Tibial nerve (tissue), 4 donors: ENCODE results near the gene ZNF32. TPM values are rescaled to one million over a fixed set of nuclear protein-coding genes. Genes with fewer than 3 reads are reported as not detected.
A peak's percentile ranks its signal among the peaks of the same experiment; 100 is the strongest.

Source experiments
- DNase-seq, 2 donors: peaks; one replicate each; pipeline ENCODE4 v3.0.0-alpha.2; 2019; ENCODE audit warnings: low spot score in 2 of 2
- H3K27ac ChIP-seq, 4 donors: fragments of 200-600 bp; sonication (generic) in 3 of 4; one replicate each; pipeline ENCODE4 v1.5.1; 2017 to 2019; ENCODE audit warnings: mild to moderate bottlenecking in 1 of 4
- H3K27me3 ChIP-seq, 2 donors: fragments of 200-600 bp; sonication (generic) in 1 of 2; one replicate each; pipeline versions ENCODE4 v1.5.1 to v1.6.0; 2017 to 2019
- H3K36me3 ChIP-seq, 3 donors: fragments of 200-600 bp; sonication (generic); one replicate each; pipeline ENCODE4 v1.5.1; 2018 to 2019
- H3K4me1 ChIP-seq, 4 donors: fragments of 200-600 bp; sonication (generic) in 3 of 4; one replicate each; pipeline ENCODE4 v1.5.1; 2017 to 2019
- H3K4me3 ChIP-seq, 4 donors: fragments of 200-600 bp; sonication (generic) in 3 of 4; one replicate each; pipeline ENCODE4 v1.5.1; 2017 to 2019; ENCODE audit warnings: mild to moderate bottlenecking in 1 of 4, moderate library complexity in 1 of 4
- H3K9me3 ChIP-seq, 4 donors: fragments of 200-600 bp; sonication (generic) in 3 of 4; one replicate each; pipeline ENCODE4 v1.5.1; 2017 to 2019
- CTCF ChIP-seq, 5 experiments: fragments of 200-600 bp in 3 of 5; fragments of 450-650 bp in 2 of 5; sonication (generic) in 3 of 5; IDR thresholded peaks; one replicate each; pipeline ENCODE4 v1.5.1; 2016 to 2019; ENCODE audit warnings: antibody characterized with exemption in 5 of 5, mild to moderate bottlenecking in 3 of 5, moderate library complexity in 2 of 5
- EP300 ChIP-seq, 2 donors: sonication (generic); formaldehyde crosslinking; IDR thresholded peaks; one replicate each; pipeline ENCODE4 v1.6.1; 2017; ENCODE audit warnings: antibody characterized with exemption in 2 of 2, mild to moderate bottlenecking in 1 of 2
- POLR2A ChIP-seq, 2 donors: fragments of 450-650 bp; IDR thresholded peaks; one replicate each; pipeline ENCODE4 v1.6.1; 2017; ENCODE audit warnings: antibody characterized with exemption in 2 of 2, mild to moderate bottlenecking in 2 of 2, moderate library complexity in 2 of 2
- WGBS, 2 donors: methylation state at CpG; one replicate each; pipeline ENCODE4 v1.1.5; 2018; 5-methylcytosine and 5-hydroxymethylcytosine counted together
- total RNA-seq, 4 donors: library from RNA; depleted of rRNA; stranded (reverse); fragments of >200 nt; gene quantifications; one replicate each; pipeline ENCODE4 v1.1.0, GENCODE V29; 2016

Gene ZNF32
- total RNA-seq, 4 donors from 2014 or later, result 33.6 to 66.1 (median 52.5) TPM

- DNase-seq, result no peak
- Histone ChIP-seq H3K4me1 (peaks cover 0 to 13% (median 4%) of the 10 kb centered on the region in 4 donors), H3K27me3 (peaks cover 0 to 18% of the 10 kb centered on the region in 2 donors), H3K9me3 (no peaks in the 10 kb centered on the region), H3K36me3 (no peaks in the 10 kb centered on the region), H3K4me3 (no peak overlapping the region), H3K27ac (no peak overlapping the region)
- no peak for TF ChIP-seq CTCF (IDR thresholded peaks at IDR 0.05)
- TF ChIP-seq EP300 (IDR thresholded peaks at IDR 0.05), result no peak
- no peak for TF ChIP-seq POLR2A (IDR thresholded peaks at IDR 0.05)
- WGBS, 2 donors, result 64 to 93% methylated on average over 3 of the region's 3 CpGs
These were observed 20.7 kb upstream of the ZNF32 start for GRCh38 chr10:43669386-43669785.

GRCh38 chr10:43667761-43668386 lies 19.2 kb upstream of the ZNF32 start:
- WGBS, 2 donors, result 77 to 81% methylated on average over 18 to 36 of the region's 36 CpGs
- Histone ChIP-seq H3K4me3 (peak overlapping the region in 3 of 4 donors; percentile 15 to 38 (median 15)), H3K27me3 (peaks cover 0 to 18% of the 10 kb centered on the region in 2 donors), H3K27ac (no peak overlapping the region), H3K9me3 (no peaks in the 10 kb centered on the region), H3K4me1 (peaks cover 0 to 13% (median 4%) of the 10 kb centered on the region in 4 donors), H3K36me3 (no peaks in the 10 kb centered on the region)
- TF ChIP-seq CTCF (IDR thresholded peaks at IDR 0.05) (no peak), EP300 (IDR thresholded peaks at IDR 0.05) (no peak), POLR2A (IDR thresholded peaks at IDR 0.05) (no peak)
- DNase-seq, result no peak

- WGBS, 2 donors, result 5 to 12% methylated on average over 10 to 21 of the region's 35 CpGs
These were observed 18.6 kb upstream of the ZNF32 start for GRCh38 chr10:43667317-43667731.

GRCh38 chr10:43666552-43666951 lies 17.9 kb upstream of the ZNF32 start:
- H3K9me3 ChIP-seq, result no peaks in the 10 kb centered on the region
- H3K27me3 ChIP-seq, result peaks cover 0 to 18% of the 10 kb centered on the region in 2 donors
- H3K4me3 ChIP-seq, result no peak overlapping the region
- 77 to 85% methylated on average over 7 to 9 of the region's 9 CpGs for WGBS, 2 donors
- H3K36me3 ChIP-seq, result no peaks in the 10 kb centered on the region
- H3K27ac ChIP-seq, result no peak overlapping the region
- H3K4me1 ChIP-seq, result peaks cover 0 to 10% (median 4%) of the 10 kb centered on the region in 4 donors
- TF ChIP-seq POLR2A (IDR thresholded peaks at IDR 0.05), result no peak
- TF ChIP-seq CTCF (IDR thresholded peaks at IDR 0.05), result no peak
- TF ChIP-seq EP300 (IDR thresholded peaks at IDR 0.05), result no peak
- DNase-seq, result no peak

More at GRCh38 chr10:43667317-43667731, 18.6 kb upstream of the ZNF32 start:
- H3K4me3 ChIP-seq, result peak overlapping the region; percentile 15 to 38 (median 16)
- no peak for TF ChIP-seq POLR2A (IDR thresholded peaks at IDR 0.05)
- TF ChIP-seq CTCF (IDR thresholded peaks at IDR 0.05), result peak; percentile 4 to 44 (median 15)
- H3K4me1 ChIP-seq, result peaks cover 0 to 13% (median 4%) of the 10 kb centered on the region in 4 donors
- DNase-seq, result no peak
- H3K9me3 ChIP-seq, result no peaks in the 10 kb centered on the region
- H3K36me3 ChIP-seq, result no peaks in the 10 kb centered on the region
- no peak overlapping the region for H3K27ac ChIP-seq
- H3K27me3 ChIP-seq, result peaks cover 0 to 18% of the 10 kb centered on the region in 2 donors

- no peak overlapping the region for H3K27ac ChIP-seq
- no peak for DNase-seq
- H3K27me3 ChIP-seq, result peaks cover 0 to 18% of the 10 kb centered on the region in 2 donors
- WGBS, 2 donors, result 39 to 41% methylated on average over 3 of the region's 3 CpGs
- no peaks in the 10 kb centered on the region for H3K9me3 ChIP-seq
- H3K4me3 ChIP-seq, result no peak overlapping the region
- peaks cover 0 to 8% (median 4%) of the 10 kb centered on the region in 4 donors for H3K4me1 ChIP-seq
- no peaks in the 10 kb centered on the region for H3K36me3 ChIP-seq
- TF ChIP-seq POLR2A (IDR thresholded peaks at IDR 0.05) (no peak), EP300 (IDR thresholded peaks at IDR 0.05) (peak in 1 of 2 donors; percentile 8), CTCF (IDR thresholded peaks at IDR 0.05) (no peak)
These were observed 16.4 kb upstream of the ZNF32 start for GRCh38 chr10:43665054-43665453.
